Measurements from ENCODE around the gene S100A7A.

DNA sequence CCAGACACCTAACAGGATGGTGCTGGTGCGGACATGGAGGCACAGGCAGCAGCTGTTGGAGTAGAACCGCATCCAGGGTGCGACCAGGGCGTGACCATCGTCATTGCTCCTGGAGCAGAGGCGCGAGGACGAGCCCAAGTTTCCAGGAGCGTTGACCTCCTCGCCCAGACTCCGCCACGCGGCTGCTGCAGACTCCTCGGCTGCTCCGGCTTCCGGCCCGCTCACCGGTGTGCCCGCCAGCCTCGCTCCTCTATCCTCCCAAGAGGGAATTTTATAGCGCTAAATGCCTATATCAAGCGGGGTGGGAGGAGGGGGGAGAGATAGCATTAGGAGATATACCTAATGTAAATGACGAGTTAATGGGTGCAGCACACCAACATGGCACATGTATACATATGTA lies 35.6 kb upstream of the S100A7A start:
- TF ChIP-seq ZNF274 (IDR thresholded peaks at IDR 0.05; ENCODE audit: low read depth, low read length) (no peak), YY1 (IDR thresholded peaks at IDR 0.05; ENCODE audit: insufficient read depth, insufficient read length) (no peak), SUZ12 (IDR thresholded peaks at IDR 0.05; ENCODE audit: extremely low read depth, insufficient read depth, insufficient read length) (no peak)

Data from NT2/D1 (cell line).